Neural cell (in vitro differentiated cells): Measurements from ENCODE around the gene TBX5. TPM values are rescaled to one million over a fixed set of nuclear protein-coding genes. Genes with fewer than 3 reads are reported as not detected.

Experiments used
- H2AFZ ChIP-seq: fragments of 200-600, 300-800 bp; sonication (generic), shearing (Covaris generic); 2 replicates; pipeline ENCODE4 v1.6.0; 2014; ENCODE audit warnings: low read depth, mild to moderate bottlenecking, antibody characterized with exemption, low read length, moderate library complexity
- H3F3A ChIP-seq: fragments of 200-600 bp; shearing (Covaris generic); 2 replicates; pipeline ENCODE4 v1.6.1; 2016; ENCODE audit warnings: mild to moderate bottlenecking, moderate library complexity, mixed read lengths, antibody characterized with exemption, low read length; ENCODE audit not compliant: insufficient read depth, poor library complexity, severe bottlenecking
- H3K27ac ChIP-seq: fragments of 200-600, 300-800 bp; sonication (generic), shearing (Covaris generic); 2 replicates; pipeline ENCODE4 v1.5.1; 2014; ENCODE audit warnings: mild to moderate bottlenecking, low read length, moderate library complexity
- H3K27me3 ChIP-seq: fragments of 300-800, 200-600 bp; sonication (generic), shearing (Covaris generic); 2 replicates; pipeline ENCODE4 v1.6.0; 2014; ENCODE audit warnings: mild to moderate bottlenecking, low read depth, low read length, moderate library complexity; ENCODE audit not compliant: insufficient read depth
- H3K36me3 ChIP-seq: fragments of 300-800, 200-600 bp; sonication (generic), shearing (Covaris generic); 2 replicates; pipeline ENCODE4 v1.5.1; 2014; ENCODE audit warnings: mild to moderate bottlenecking, antibody characterized with exemption, low read length, moderate library complexity; ENCODE audit not compliant: insufficient read depth
- H3K4me2 ChIP-seq: fragments of 300-800, 200-600 bp; sonication (generic), shearing (Covaris generic); 2 replicates; pipeline ENCODE4 v1.6.0; 2014; ENCODE audit warnings: mild to moderate bottlenecking, low read length
- H3K4me3 ChIP-seq: fragments of 300-800, 200-600 bp; sonication (generic), shearing (Covaris generic); 2 replicates; pipeline ENCODE4 v1.5.1; 2014; ENCODE audit warnings: mild to moderate bottlenecking, low read length, moderate library complexity
- H3K79me2 ChIP-seq: fragments of 200-600 bp; shearing (Covaris generic); replicated peaks from 2 replicates; pipeline ENCODE4 v1.6.0; 2014; ENCODE audit warnings: mild to moderate bottlenecking, low read length, moderate library complexity; ENCODE audit not compliant: insufficient read depth
- H3K9ac ChIP-seq: fragments of 300-800, 200-600 bp; sonication (generic), shearing (Covaris generic); 2 replicates; pipeline ENCODE4 v1.6.1; 2016; ENCODE audit warnings: mild to moderate bottlenecking, low read length, mixed read lengths
- H3K9me2 ChIP-seq: fragments of 200-600 bp; shearing (Covaris generic); 2 replicates; pipeline ENCODE4 v1.6.1; 2016; ENCODE audit warnings: mild to moderate bottlenecking, low read length, mixed read lengths; ENCODE audit not compliant: insufficient read depth
- H3K9me3 ChIP-seq: fragments of 200-600, 300-800 bp; sonication (generic), shearing (Covaris generic); 2 replicates; pipeline ENCODE4 v1.6.1; 2016; ENCODE audit warnings: mild to moderate bottlenecking, mixed run types, low read length, moderate library complexity, mixed read lengths
- H4K20me1 ChIP-seq: fragments of 200-600 bp; shearing (Covaris generic); 2 replicates; pipeline ENCODE4 v1.6.1; 2016; ENCODE audit warnings: mild to moderate bottlenecking, mixed run types; ENCODE audit not compliant: insufficient read depth
- CTCF ChIP-seq: fragments of 450-650 bp; IDR thresholded peaks from 2 replicates; pipeline ENCODE4 v1.5.1; 2014; ENCODE audit warnings: antibody characterized with exemption, mild to moderate bottlenecking, moderate library complexity; ENCODE audit not compliant: poor library complexity, severe bottlenecking
- EP300 ChIP-seq: fragments of 450-650 bp; conservative IDR thresholded peaks from 2 replicates; pipeline ENCODE4 v1.6.1; 2014; ENCODE audit warnings: antibody characterized with exemption, mild to moderate bottlenecking, moderate library complexity; ENCODE audit not compliant: poor library complexity, severe bottlenecking
- EZH2 ChIP-seq: fragments of 200-600, 300-800 bp; shearing (Covaris generic), sonication (generic); IDR thresholded peaks from 2 replicates; pipeline ENCODE4 v1.6.1; 2014; ENCODE audit warnings: antibody characterized with exemption, low read length, borderline replicate concordance, mild to moderate bottlenecking; ENCODE audit not compliant: insufficient read depth, poor library complexity, severe bottlenecking
- MXI1 ChIP-seq: fragments of 450-650 bp; conservative IDR thresholded peaks from 2 replicates; pipeline ENCODE4 v1.6.1; 2014; ENCODE audit warnings: antibody characterized with exemption, mild to moderate bottlenecking; ENCODE audit not compliant: poor library complexity, severe bottlenecking
- POLR2AphosphoS5 ChIP-seq: IDR thresholded peaks from 2 replicates; pipeline ENCODE4 v1.6.1; 2012
- RAD21 ChIP-seq: fragments of 450-650 bp; conservative IDR thresholded peaks from 2 replicates; pipeline ENCODE4 v1.6.1; 2014; ENCODE audit warnings: antibody characterized with exemption, mild to moderate bottlenecking, moderate library complexity
- REST ChIP-seq: IDR thresholded peaks from 2 replicates; pipeline ENCODE4 v1.6.1; 2012; ENCODE audit warnings: borderline replicate concordance
- SMC3 ChIP-seq: fragments of 450-650 bp; conservative IDR thresholded peaks from 2 replicates; pipeline ENCODE4 v1.6.1; 2014; ENCODE audit warnings: antibody characterized with exemption, mild to moderate bottlenecking, moderate library complexity; ENCODE audit not compliant: poor library complexity
- TAF1 ChIP-seq: IDR thresholded peaks from 2 replicates; pipeline ENCODE4 v1.6.1; 2012; ENCODE audit warnings: low read depth
- polyA plus RNA-seq: library from polyadenylated mRNA; depleted of rRNA; stranded (reverse); fragments of >200 nt; gene quantifications from 2 replicates; pipeline ENCODE4 v1.2.3, GENCODE V29; 2014

The TBX5 gene
- polyA plus RNA-seq, 1 donor from 2014 or later, result not detected

GRCh38 chr12:114335607-114336006 lies 70.3 kb downstream of the TBX5 start:
- Histone ChIP-seq H2AFZ (no peak overlapping the region), H3K9me3 (no peaks in the 10 kb centered on the region), H3K4me2 (no peak overlapping the region), H3K27ac (no peak overlapping the region), H3F3A (no peaks in the 10 kb centered on the region), H3K36me3 (no peaks in the 10 kb centered on the region), H3K4me3 (no peak overlapping the region), H3K9me2 (no peaks in the 10 kb centered on the region), H3K9ac (no peak overlapping the region), H3K27me3 (no peaks in the 10 kb centered on the region), H3K79me2 (no peaks in the 10 kb centered on the region), H4K20me1 (no peaks in the 10 kb centered on the region)
- TF ChIP-seq RAD21 (no peak), REST (no peak), POLR2AphosphoS5 (no peak), SMC3 (no peak), TAF1 (no peak), CTCF (no peak), EZH2 (no peak), EP300 (no peak), MXI1 (no peak)

GRCh38 chr12:114334395-114334794 lies 71.5 kb downstream of the TBX5 start:
- Histone ChIP-seq H3K4me3 (no peak overlapping the region), H3K27me3 (no peaks in the 10 kb centered on the region), H3K36me3 (no peaks in the 10 kb centered on the region), H3F3A (no peaks in the 10 kb centered on the region), H3K9ac (no peak overlapping the region), H3K4me2 (no peak overlapping the region), H2AFZ (no peak overlapping the region), H3K27ac (no peak overlapping the region), H3K9me3 (no peaks in the 10 kb centered on the region), H3K9me2 (no peaks in the 10 kb centered on the region), H4K20me1 (no peaks in the 10 kb centered on the region), H3K79me2 (no peaks in the 10 kb centered on the region)
- no peak for TF ChIP-seq EP300
- no peak for TF ChIP-seq RAD21
- no peak for TF ChIP-seq SMC3
- no peak for TF ChIP-seq MXI1
- TF ChIP-seq POLR2AphosphoS5, result no peak
- TF ChIP-seq CTCF, result no peak
